ENCODE data around the gene ITGB2.
A peak's percentile ranks its signal among the peaks of the same experiment; 100 is the strongest.

The ITGB2 gene

DNA sequence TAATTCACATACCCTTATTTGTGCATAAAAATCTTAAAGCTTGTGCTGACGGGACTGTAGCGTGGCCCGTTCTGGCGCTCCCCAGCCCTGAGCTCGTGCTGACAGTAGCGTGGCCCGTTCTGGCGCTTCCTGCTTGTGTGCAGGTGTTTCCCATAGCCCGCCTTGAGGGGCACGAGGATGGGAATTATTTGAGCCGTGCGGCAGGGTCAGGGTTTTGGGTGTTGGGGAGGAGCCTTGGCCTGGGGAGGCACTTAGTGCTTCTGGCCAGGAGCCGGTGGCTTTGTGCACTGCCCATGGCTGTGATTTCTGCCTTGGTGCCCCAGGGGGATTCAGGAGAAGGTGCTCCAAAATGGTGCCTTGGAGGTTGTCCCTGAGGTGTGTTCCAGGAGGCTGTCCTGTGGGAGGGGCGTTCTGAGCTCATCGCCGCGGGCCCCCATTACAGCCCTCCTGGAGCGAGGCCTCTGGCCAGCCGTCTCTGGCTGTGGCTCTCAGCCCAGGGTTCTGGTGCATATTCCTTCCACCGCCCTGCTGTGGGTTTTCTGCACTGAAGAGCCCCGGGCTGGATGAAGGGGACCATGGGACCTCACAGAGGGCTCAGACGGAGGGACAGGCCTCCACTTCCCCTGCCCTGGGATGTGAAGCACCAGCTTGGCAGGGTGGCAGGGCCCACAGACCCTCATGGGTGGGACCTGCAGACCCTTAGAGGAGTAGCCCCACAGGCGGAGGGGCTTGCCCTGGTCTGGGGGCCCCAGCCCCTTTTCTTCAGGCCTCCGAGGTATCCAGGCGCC is 25.7 kb upstream of the ITGB2 start:
- no peak overlapping the region for H2AFZ ChIP-seq (ENCODE audit: low read length)
- H2BK15ac ChIP-seq (ENCODE audit: low read length) = no peak overlapping the region
- H2BK5ac ChIP-seq (ENCODE audit: low read length) = no peak overlapping the region
- no peak overlapping the region for H3K23ac ChIP-seq (ENCODE audit: low read depth, low read length, poor library complexity)
- no peak overlapping the region for H4K91ac ChIP-seq (ENCODE audit: low read depth, low read length, poor library complexity)
- H4K8ac ChIP-seq (ENCODE audit: low read depth, low read length) = no peak overlapping the region
- no peak overlapping the region for H2BK120ac ChIP-seq (ENCODE audit: low read depth, low read length)
- H3K36me3 ChIP-seq (replicated peaks in 1 of 2; ENCODE audit: control insufficient read depth in 2 of 2, insufficient read depth in 2 of 2, low read length in 2 of 2) = peaks cover 41 to 68% of the 10 kb centered on the region in 2 donors
- DNase-seq (ENCODE audit: low spot score) = no peak
- H3K14ac ChIP-seq (ENCODE audit: low read length) = no peak overlapping the region
- no peak overlapping the region for H3K18ac ChIP-seq (ENCODE audit: low read length)
- no peak overlapping the region for H3K4me2 ChIP-seq (ENCODE audit: insufficient read depth, low read length, poor library complexity, severe bottlenecking)
- no peaks in the 10 kb centered on the region for H3K27me3 ChIP-seq (ENCODE audit: control insufficient read depth in 3 of 3, insufficient read depth in 3 of 3, low read depth in 1 of 3, low read length in 3 of 3)
- H3K9ac ChIP-seq (ENCODE audit: low read depth, low read length, poor library complexity) = peak overlapping the region; percentile 44
- H2AK5ac ChIP-seq (ENCODE audit: low read depth, low read length) = no peak overlapping the region
- peaks cover 33% of the 10 kb centered on the region for H3K79me1 ChIP-seq (ENCODE audit: low read depth, low read length)
- no CpG with 5 or more reads among the region's 25 CpGs for WGBS, 2 donors (ENCODE audit: extremely low coverage in 2 of 2, insufficient read length in 2 of 2, insufficient replicate concordance in 1 of 2)
- no peak overlapping the region for H3K4ac ChIP-seq (ENCODE audit: low read length)
- no peak overlapping the region for H3K27ac ChIP-seq (replicated peaks; ENCODE audit: low read length)
- no peak overlapping the region for H3K4me3 ChIP-seq (ENCODE audit: low read length in 2 of 2)
- no peak overlapping the region for H2BK12ac ChIP-seq (ENCODE audit: low read length)
- H3K9me3 ChIP-seq (replicated peaks in 1 of 2; ENCODE audit: control insufficient read depth in 2 of 2, insufficient read depth in 1 of 2, low read depth in 1 of 2, low read length in 2 of 2) = no peaks in the 10 kb centered on the region
- peaks cover under 1 to 2% of the 10 kb centered on the region in 2 donors for H3K4me1 ChIP-seq (ENCODE audit: control insufficient read depth in 2 of 2, insufficient read depth in 1 of 2, low read depth in 1 of 2, low read length in 2 of 2)

DNA sequence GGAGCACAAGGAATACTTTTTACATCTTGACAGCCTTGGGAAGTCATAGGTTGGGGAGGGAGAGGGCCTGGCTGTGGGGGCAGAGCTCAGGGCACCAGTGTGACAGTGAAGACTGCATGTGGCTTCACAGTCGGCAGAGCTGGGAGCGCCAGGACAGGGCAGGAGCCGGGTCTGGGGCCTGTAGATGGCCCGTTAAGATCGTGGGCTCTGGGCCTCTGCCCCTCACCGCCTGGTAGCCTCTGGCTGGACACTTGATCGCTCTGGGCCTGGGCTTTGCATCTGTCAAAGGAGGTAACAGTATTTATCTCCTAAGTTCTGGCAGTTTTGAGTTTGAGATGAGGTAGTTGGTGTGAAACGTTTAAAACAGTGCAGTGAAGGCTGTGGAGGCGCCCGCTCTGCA is 23.9 kb upstream of the ITGB2 start:
- no peak overlapping the region for H3K4me3 ChIP-seq (ENCODE audit: low read length in 2 of 2)
- no CpG with 5 or more reads among the region's 10 CpGs for WGBS, 2 donors (ENCODE audit: extremely low coverage in 2 of 2, insufficient read length in 2 of 2, insufficient replicate concordance in 1 of 2)
- H4K8ac ChIP-seq (ENCODE audit: low read depth, low read length) = no peak overlapping the region
- H3K9ac ChIP-seq (ENCODE audit: low read depth, low read length, poor library complexity) = no peak overlapping the region
- H2AK5ac ChIP-seq (ENCODE audit: low read depth, low read length) = no peak overlapping the region
- H3K9me3 ChIP-seq (replicated peaks in 1 of 2; ENCODE audit: control insufficient read depth in 2 of 2, insufficient read depth in 1 of 2, low read depth in 1 of 2, low read length in 2 of 2) = no peaks in the 10 kb centered on the region
- H2BK12ac ChIP-seq (ENCODE audit: low read length) = no peak overlapping the region
- H3K14ac ChIP-seq (ENCODE audit: low read length) = no peak overlapping the region
- H3K18ac ChIP-seq (ENCODE audit: low read length) = no peak overlapping the region
- H3K4me1 ChIP-seq (ENCODE audit: control insufficient read depth in 2 of 2, insufficient read depth in 1 of 2, low read depth in 1 of 2, low read length in 2 of 2) = peaks cover 5 to 9% of the 10 kb centered on the region in 2 donors
- H3K36me3 ChIP-seq (replicated peaks in 1 of 2; ENCODE audit: control insufficient read depth in 2 of 2, insufficient read depth in 2 of 2, low read length in 2 of 2) = peaks cover 35 to 59% of the 10 kb centered on the region in 2 donors
- no peak overlapping the region for H4K91ac ChIP-seq (ENCODE audit: low read depth, low read length, poor library complexity)
- no peak overlapping the region for H3K27ac ChIP-seq (replicated peaks; ENCODE audit: low read length)
- H3K27me3 ChIP-seq (ENCODE audit: control insufficient read depth in 3 of 3, insufficient read depth in 3 of 3, low read depth in 1 of 3, low read length in 3 of 3) = no peaks in the 10 kb centered on the region
- no peak for DNase-seq (ENCODE audit: low spot score)
- no peak overlapping the region for H3K4me2 ChIP-seq (ENCODE audit: insufficient read depth, low read length, poor library complexity, severe bottlenecking)
- H2BK120ac ChIP-seq (ENCODE audit: low read depth, low read length) = no peak overlapping the region
- H3K23ac ChIP-seq (ENCODE audit: low read depth, low read length, poor library complexity) = no peak overlapping the region
- H3K79me1 ChIP-seq (ENCODE audit: low read depth, low read length) = peaks cover 30% of the 10 kb centered on the region
- H2BK5ac ChIP-seq (ENCODE audit: low read length) = no peak overlapping the region
- H2BK15ac ChIP-seq (ENCODE audit: low read length) = no peak overlapping the region
- H3K4ac ChIP-seq (ENCODE audit: low read length) = no peak overlapping the region
- no peak overlapping the region for H2AFZ ChIP-seq (ENCODE audit: low read length)

DNA sequence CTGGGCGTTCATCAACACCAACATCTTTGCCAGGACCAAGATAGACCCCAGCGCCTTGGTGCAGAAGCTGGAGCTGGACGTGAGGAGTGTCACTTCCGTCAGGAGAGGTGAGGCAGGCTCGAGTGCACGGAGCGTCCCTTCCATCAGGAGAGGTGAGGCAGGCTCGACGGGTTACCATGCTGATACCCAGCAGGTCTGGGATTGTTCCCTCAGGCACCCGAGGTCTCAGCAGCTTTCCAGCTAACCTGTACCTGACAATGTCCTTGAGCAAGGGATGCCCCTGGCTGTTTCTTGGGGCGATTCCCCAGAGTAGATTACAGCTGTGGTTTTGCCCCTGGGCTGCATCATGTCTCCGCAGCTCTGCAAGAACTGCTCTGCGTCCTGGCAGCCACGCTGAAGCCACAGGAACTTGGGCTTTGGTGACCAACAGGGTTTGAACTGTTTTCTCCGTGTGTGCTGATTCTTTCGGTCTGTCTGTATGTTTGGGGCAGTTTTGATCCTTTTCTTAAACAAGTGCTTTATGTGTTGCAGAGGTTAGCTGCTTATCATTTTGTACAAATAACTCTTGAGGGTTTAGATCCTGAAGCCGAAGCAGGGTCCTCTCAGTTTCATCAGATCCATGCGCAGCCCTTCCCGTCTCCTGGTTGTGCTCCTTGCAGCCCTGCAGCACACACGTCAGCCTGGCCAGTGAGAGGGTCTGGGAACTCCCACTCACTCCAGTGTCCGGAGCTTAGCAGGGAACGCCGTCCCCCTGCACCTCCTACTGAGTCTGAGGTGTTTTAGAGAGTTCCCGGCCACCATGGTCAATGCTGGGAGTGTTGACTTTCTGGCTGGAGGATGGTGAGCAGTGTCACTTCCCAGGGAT is 23.2 kb upstream of the ITGB2 start:
- H2BK120ac ChIP-seq (ENCODE audit: low read depth, low read length) = no peak overlapping the region
- no peak overlapping the region for H2AK5ac ChIP-seq (ENCODE audit: low read depth, low read length)
- no peaks in the 10 kb centered on the region for H3K9me3 ChIP-seq (replicated peaks in 1 of 2; ENCODE audit: control insufficient read depth in 2 of 2, insufficient read depth in 1 of 2, low read depth in 1 of 2, low read length in 2 of 2)
- H4K91ac ChIP-seq (ENCODE audit: low read depth, low read length, poor library complexity) = no peak overlapping the region
- H2BK15ac ChIP-seq (ENCODE audit: low read length) = no peak overlapping the region
- H3K27ac ChIP-seq (replicated peaks; ENCODE audit: low read length) = no peak overlapping the region
- WGBS, 2 donors (ENCODE audit: extremely low coverage in 2 of 2, insufficient read length in 2 of 2, insufficient replicate concordance in 1 of 2) = no CpG with 5 or more reads among the region's 24 CpGs
- H3K4me1 ChIP-seq (ENCODE audit: control insufficient read depth in 2 of 2, insufficient read depth in 1 of 2, low read depth in 1 of 2, low read length in 2 of 2) = peaks cover 6 to 11% of the 10 kb centered on the region in 2 donors
- no peak overlapping the region for H3K4ac ChIP-seq (ENCODE audit: low read length)
- no peak overlapping the region for H2BK12ac ChIP-seq (ENCODE audit: low read length)
- H4K8ac ChIP-seq (ENCODE audit: low read depth, low read length) = peak overlapping the region; percentile 1
- H2BK5ac ChIP-seq (ENCODE audit: low read length) = no peak overlapping the region
- no peak overlapping the region for H3K14ac ChIP-seq (ENCODE audit: low read length)
- no peak overlapping the region for H3K4me3 ChIP-seq (ENCODE audit: low read length in 2 of 2)
- H3K27me3 ChIP-seq (ENCODE audit: control insufficient read depth in 3 of 3, insufficient read depth in 3 of 3, low read depth in 1 of 3, low read length in 3 of 3) = no peaks in the 10 kb centered on the region
- H3K9ac ChIP-seq (ENCODE audit: low read depth, low read length, poor library complexity) = no peak overlapping the region
- no peak overlapping the region for H3K23ac ChIP-seq (ENCODE audit: low read depth, low read length, poor library complexity)
- no peak overlapping the region for H3K4me2 ChIP-seq (ENCODE audit: insufficient read depth, low read length, poor library complexity, severe bottlenecking)
- H3K18ac ChIP-seq (ENCODE audit: low read length) = no peak overlapping the region
- H3K79me1 ChIP-seq (ENCODE audit: low read depth, low read length) = peaks cover 27% of the 10 kb centered on the region
- H3K36me3 ChIP-seq (replicated peaks in 1 of 2; ENCODE audit: control insufficient read depth in 2 of 2, insufficient read depth in 2 of 2, low read length in 2 of 2) = peaks cover 35 to 59% of the 10 kb centered on the region in 2 donors
- no peak overlapping the region for H2AFZ ChIP-seq (ENCODE audit: low read length)
- DNase-seq (ENCODE audit: low spot score) = no peak
